Activated CD8-positive, alpha-beta T cell treated with anti-CD3 and anti-CD28 coated beads for 36 hours (primary cell): Measurements from ENCODE around the gene BORCS5. TPM values are rescaled to one million over a fixed set of nuclear protein-coding genes. Genes with fewer than 3 reads are reported as not detected.

Source experiments
- ATAC-seq: fragments of 200-7000 bp; cut with Tn5 transposase; one replicate; pipeline ENCODE4 v1.10.0; 2021; ENCODE audit warnings: mild to moderate bottlenecking, moderate library complexity
- CTCF ChIA-PET: fragments of 350-600 bp; sonication (Branson Sonifier 250); formaldehyde crosslinking; loops from one replicate; lab custom pipeline; 2021; ENCODE audit warnings: antibody characterized with exemption; lab: Charles Lee
- POLR2A ChIA-PET: fragments of 350-600 bp; sonication (Branson Sonifier 250); formaldehyde crosslinking; loops from one replicate; lab custom pipeline; 2021; ENCODE audit warnings: antibody characterized with exemption; lab: Charles Lee
- DNase-seq: peaks from one replicate; pipeline ENCODE4 v3.0.0-alpha.2; 2020
- H3K27ac Mint-ChIP-seq: one replicate; pipeline ENCODE4 v1.8.0; 2021; ENCODE audit warnings: mild to moderate bottlenecking, mixed read lengths
- H3K27me3 Mint-ChIP-seq: one replicate; pipeline ENCODE4 v1.8.0; 2021; ENCODE audit warnings: mixed read lengths
- H3K36me3 Mint-ChIP-seq: one replicate; pipeline ENCODE4 v1.8.0; 2021; ENCODE audit warnings: low read depth, mixed read lengths
- H3K4me1 Mint-ChIP-seq: one replicate; pipeline ENCODE4 v1.8.0; 2021; ENCODE audit warnings: low read depth, mixed read lengths
- H3K4me3 Mint-ChIP-seq: one replicate; pipeline ENCODE4 v1.8.0; 2021; ENCODE audit warnings: mild to moderate bottlenecking, moderate library complexity, mixed read lengths
- H3K9me3 Mint-ChIP-seq: one replicate; pipeline ENCODE4 v1.8.0; 2021; ENCODE audit warnings: mixed read lengths
- intact Hi-C: fragments of 100-400 bp; cut with micrococcal nuclease; formaldehyde crosslinking; loops from one replicate; pipeline ENCODE4 v1.10.0; 2022
- total RNA-seq, 2 experiments: library from RNA; stranded (reverse); gene quantifications; one replicate each; pipeline ENCODE4 v1.2.3, GENCODE V29; 2021
- TF ChIP-seq, protein P1 (sequence below): fragments of 200-600 bp; IDR thresholded peaks from one replicate; pipeline ENCODE4 v1.8.0; 2022; ENCODE audit warnings: antibody characterized with exemption, mild to moderate bottlenecking

The BORCS5 gene
- total RNA-seq, 2 experiments from 2014 or later = 31.5 to 32.9 TPM

GRCh38 chr12:12400793-12401192, 43.9 kb downstream of the BORCS5 start:
- CTCF ChIA-PET = interaction anchor here (1.4 to 1.9 kb wide), 2 partner anchors 162 to 336 kb away, joined by 3 to 7 read pairs; no protein-coding TSS in a partner anchor
- Mint-ChIP-seq H3K9me3 (peaks cover 7% of the 10 kb centered on the region), H3K4me3 (no peak overlapping the region), H3K27ac (no peak overlapping the region), H3K27me3 (no peaks in the 10 kb centered on the region), H3K4me1 (peaks cover 46% of the 10 kb centered on the region), H3K36me3 (peaks cover 20% of the 10 kb centered on the region)
- intact Hi-C loops = no loop called here
- no peak for ATAC-seq
- no peak for DNase-seq
- TF ChIP-seq, protein P1, sequence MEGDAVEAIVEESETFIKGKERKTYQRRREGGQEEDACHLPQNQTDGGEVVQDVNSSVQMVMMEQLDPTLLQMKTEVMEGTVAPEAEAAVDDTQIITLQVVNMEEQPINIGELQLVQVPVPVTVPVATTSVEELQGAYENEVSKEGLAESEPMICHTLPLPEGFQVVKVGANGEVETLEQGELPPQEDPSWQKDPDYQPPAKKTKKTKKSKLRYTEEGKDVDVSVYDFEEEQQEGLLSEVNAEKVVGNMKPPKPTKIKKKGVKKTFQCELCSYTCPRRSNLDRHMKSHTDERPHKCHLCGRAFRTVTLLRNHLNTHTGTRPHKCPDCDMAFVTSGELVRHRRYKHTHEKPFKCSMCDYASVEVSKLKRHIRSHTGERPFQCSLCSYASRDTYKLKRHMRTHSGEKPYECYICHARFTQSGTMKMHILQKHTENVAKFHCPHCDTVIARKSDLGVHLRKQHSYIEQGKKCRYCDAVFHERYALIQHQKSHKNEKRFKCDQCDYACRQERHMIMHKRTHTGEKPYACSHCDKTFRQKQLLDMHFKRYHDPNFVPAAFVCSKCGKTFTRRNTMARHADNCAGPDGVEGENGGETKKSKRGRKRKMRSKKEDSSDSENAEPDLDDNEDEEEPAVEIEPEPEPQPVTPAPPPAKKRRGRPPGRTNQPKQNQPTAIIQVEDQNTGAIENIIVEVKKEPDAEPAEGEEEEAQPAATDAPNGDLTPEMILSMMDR = no peak
- POLR2A ChIA-PET = no interaction called here

DNA sequence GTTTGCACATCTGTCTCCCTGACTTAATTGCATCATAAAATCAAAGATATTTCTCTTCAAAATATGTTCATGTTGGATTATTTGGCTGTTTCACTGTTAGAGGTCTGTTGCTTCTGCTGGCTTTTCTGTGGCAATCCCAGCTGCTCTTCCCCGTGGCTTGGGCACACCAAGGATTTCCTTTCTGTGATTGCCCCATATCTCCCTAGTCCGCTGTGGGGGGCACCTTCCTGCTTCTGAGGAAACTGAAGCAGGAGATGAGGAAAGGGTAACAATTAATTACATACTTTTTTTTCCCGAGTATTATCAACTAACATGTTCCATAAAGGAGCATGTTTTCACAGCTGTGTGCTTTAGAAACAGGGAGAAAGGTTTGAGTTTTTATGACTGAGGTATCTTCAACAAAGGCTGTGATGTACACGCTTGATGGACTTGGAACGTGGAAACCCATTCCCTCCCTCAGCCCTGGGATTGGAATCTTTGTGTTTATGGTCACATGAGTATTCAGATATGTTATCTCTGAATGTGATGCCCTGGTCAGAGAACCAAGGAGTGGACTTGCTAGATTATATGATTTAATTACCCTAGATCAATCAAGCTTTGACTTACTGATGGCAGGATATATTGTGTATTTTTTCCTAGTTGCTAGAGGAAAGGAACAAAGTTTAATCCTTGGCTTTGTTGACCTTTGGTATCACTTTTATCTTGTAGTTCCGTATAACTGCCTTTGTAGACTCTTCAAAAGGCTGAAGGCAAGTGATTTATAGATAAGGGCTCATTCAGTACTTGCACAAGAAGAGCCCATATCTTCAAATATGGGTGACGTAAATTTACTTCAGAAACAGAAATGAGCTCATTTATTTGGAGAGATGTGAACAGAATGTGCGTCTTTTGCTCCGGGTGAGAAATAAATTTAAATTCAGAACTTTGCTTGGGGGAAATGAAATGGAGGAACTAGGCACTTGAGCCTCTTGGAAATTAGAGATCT, 46.7 kb downstream of the BORCS5 start:
- no peaks in the 10 kb centered on the region for H3K27me3 Mint-ChIP-seq
- peaks cover 7% of the 10 kb centered on the region for H3K9me3 Mint-ChIP-seq
- CTCF ChIA-PET = interaction anchor here (0.6 to 1.5 kb wide), 5 partner anchors 13 to 151 kb away, joined by 3 to 5 read pairs (median 3); no protein-coding TSS in a partner anchor
- intact Hi-C loops = no loop called here
- ATAC-seq (no peak), DNase-seq (no peak)
- H3K4me3 Mint-ChIP-seq = no peak overlapping the region
- H3K4me1 Mint-ChIP-seq = peaks cover 37% of the 10 kb centered on the region
- TF ChIP-seq, protein P1 = no peak
- POLR2A ChIA-PET = no interaction called here
- peak overlapping the region; percentile 13 for H3K27ac Mint-ChIP-seq
- peaks cover 23% of the 10 kb centered on the region for H3K36me3 Mint-ChIP-seq

GRCh38 chr12:12404297-12404696, 47.4 kb downstream of the BORCS5 start:
- Mint-ChIP-seq H3K27me3 (no peaks in the 10 kb centered on the region), H3K9me3 (peaks cover 7% of the 10 kb centered on the region), H3K4me3 (no peak overlapping the region), H3K4me1 (peaks cover 39% of the 10 kb centered on the region), H3K36me3 (peaks cover 23% of the 10 kb centered on the region), H3K27ac (peak overlapping the region; percentile 13)
- ChIA-PET POLR2A (no interaction called here), CTCF (interaction anchor here (1.1 to 1.5 kb wide), 5 partner anchors 12 to 159 kb away, joined by 3 to 5 read pairs (median 4); partner anchors contain the start of gene DUSP16)
- intact Hi-C loops = no loop called here
- TF ChIP-seq, protein P1 = no peak
- no peak for ATAC-seq
- no peak for DNase-seq

DNA sequence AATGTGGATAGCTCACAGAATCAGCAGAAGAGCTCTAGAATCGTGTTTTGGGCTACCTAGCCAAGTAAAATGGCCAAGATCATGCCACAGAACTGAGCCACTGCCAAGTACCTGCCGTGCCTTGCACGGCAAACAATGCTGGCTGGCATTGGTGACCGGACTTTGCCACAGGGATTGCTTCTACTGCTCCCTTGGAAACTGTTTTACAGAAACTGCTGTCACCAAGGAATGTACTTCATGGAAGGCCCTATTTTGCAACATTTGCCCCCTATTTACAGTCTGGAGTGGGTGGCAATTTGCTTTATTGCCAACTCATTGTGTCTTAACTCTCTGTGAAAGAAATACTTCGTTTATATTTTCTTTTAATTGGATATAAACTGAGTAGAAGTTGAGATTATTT, 49.0 kb downstream of the BORCS5 start:
- intact Hi-C loops = no loop called here
- DNase-seq (no peak), ATAC-seq (no peak)
- peaks cover 29% of the 10 kb centered on the region for H3K4me1 Mint-ChIP-seq
- TF ChIP-seq, protein P1 = no peak
- H3K27me3 Mint-ChIP-seq = no peaks in the 10 kb centered on the region
- no peak overlapping the region for H3K4me3 Mint-ChIP-seq
- POLR2A ChIA-PET = no interaction called here
- peaks cover 23% of the 10 kb centered on the region for H3K36me3 Mint-ChIP-seq
- peaks cover 3% of the 10 kb centered on the region for H3K9me3 Mint-ChIP-seq
- H3K27ac Mint-ChIP-seq = no peak overlapping the region
- CTCF ChIA-PET = no interaction called here

DNA sequence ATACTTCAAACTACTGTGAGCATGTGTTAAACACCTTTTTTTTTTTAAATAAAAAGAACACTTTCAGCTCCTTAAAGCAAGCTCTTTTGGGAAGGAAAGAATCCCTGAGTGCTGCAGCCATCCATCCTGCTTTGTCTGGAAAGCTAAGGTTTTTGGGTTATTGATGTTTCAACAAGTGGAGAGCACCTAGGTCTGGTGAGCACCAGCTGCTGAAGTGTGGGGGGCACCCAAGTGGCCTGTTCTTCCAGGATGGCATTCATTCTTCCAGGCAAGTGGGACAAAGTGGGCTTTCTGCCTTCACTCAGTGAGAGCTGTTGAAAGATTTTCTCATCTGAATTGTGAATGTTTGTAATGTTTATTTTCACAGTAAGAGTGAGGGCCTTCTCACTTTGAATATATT, 49.9 kb downstream of the BORCS5 start:
- H3K27me3 Mint-ChIP-seq = no peaks in the 10 kb centered on the region
- TF ChIP-seq, protein P1 = no peak
- H3K4me3 Mint-ChIP-seq = no peak overlapping the region
- ATAC-seq (no peak), DNase-seq (no peak)
- peaks cover 22% of the 10 kb centered on the region for H3K36me3 Mint-ChIP-seq
- intact Hi-C loops = no loop called here
- peaks cover 29% of the 10 kb centered on the region for H3K4me1 Mint-ChIP-seq
- POLR2A ChIA-PET = interaction anchor here (1.2 kb wide), 1 partner anchor 23 kb away, joined by 3 read pairs; no protein-coding TSS in a partner anchor
- H3K27ac Mint-ChIP-seq = no peak overlapping the region
- no peaks in the 10 kb centered on the region for H3K9me3 Mint-ChIP-seq
- CTCF ChIA-PET = no interaction called here
